Retinal pigment epithelial cell (primary cell): ENCODE measurements around the gene ANGEL2.

ENCODE experiments used
- DNase-seq: peaks from one replicate; pipeline ENCODE4 v3.0.0-alpha.2; 2010; ENCODE audit warnings: low read depth
- H3K4me3 ChIP-seq: 2 replicates; pipeline ENCODE4 v1.5.1; 2011; ENCODE audit warnings: mild to moderate bottlenecking, low read length, control low read depth, moderate library complexity
- TF ChIP-seq, protein P1 (sequence below): conservative IDR thresholded peaks from 2 replicates; pipeline ENCODE4 v1.5.1; 2011; ENCODE audit warnings: low read depth, low read length, control low read depth, inconsistent platforms

ANGEL2 gene

DNA sequence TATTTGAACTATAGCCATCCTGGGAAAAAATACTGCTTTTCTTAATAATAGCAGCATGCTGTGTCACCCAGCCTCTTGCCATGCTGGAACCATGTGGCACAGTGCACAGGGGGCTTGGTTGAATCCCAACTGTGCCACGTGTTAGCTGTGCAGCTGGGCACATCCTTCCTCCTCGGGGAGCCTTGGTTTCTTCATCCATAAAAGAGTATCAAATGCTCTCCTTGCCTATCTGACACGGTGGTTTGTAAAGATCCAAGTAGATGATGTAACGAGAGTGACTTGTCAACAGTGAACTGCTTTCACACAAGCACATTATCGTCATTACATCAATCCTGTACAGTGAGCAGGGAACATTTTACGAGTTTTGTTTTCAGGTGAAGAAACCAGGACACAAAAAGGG, 41.0 kb downstream of the ANGEL2 start:
- no peak overlapping the region for H3K4me3 ChIP-seq
- DNase-seq: no peak
- TF ChIP-seq, protein P1, sequence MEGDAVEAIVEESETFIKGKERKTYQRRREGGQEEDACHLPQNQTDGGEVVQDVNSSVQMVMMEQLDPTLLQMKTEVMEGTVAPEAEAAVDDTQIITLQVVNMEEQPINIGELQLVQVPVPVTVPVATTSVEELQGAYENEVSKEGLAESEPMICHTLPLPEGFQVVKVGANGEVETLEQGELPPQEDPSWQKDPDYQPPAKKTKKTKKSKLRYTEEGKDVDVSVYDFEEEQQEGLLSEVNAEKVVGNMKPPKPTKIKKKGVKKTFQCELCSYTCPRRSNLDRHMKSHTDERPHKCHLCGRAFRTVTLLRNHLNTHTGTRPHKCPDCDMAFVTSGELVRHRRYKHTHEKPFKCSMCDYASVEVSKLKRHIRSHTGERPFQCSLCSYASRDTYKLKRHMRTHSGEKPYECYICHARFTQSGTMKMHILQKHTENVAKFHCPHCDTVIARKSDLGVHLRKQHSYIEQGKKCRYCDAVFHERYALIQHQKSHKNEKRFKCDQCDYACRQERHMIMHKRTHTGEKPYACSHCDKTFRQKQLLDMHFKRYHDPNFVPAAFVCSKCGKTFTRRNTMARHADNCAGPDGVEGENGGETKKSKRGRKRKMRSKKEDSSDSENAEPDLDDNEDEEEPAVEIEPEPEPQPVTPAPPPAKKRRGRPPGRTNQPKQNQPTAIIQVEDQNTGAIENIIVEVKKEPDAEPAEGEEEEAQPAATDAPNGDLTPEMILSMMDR: no peak

DNA sequence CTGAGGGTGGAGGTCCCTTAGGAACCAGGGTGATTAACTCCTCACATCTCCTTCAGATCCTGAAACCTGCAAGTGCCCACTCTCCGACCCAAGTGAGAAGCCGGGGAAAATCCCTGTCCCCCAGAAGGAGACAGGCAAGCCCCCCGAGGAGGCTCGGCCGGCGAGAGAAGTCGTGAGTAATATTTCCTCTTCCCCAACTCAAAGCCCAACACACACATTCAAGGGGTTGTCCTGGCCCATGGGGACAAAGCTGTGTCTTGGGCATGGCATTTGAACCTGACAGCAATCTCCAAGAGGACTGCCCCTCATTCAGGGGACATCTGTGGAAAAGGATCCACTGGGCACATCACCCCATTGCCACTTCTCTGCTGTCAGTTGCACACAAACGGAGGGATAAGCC, 41.8 kb downstream of the ANGEL2 start:
- H3K4me3 ChIP-seq: no peak overlapping the region
- DNase-seq: no peak

DNA sequence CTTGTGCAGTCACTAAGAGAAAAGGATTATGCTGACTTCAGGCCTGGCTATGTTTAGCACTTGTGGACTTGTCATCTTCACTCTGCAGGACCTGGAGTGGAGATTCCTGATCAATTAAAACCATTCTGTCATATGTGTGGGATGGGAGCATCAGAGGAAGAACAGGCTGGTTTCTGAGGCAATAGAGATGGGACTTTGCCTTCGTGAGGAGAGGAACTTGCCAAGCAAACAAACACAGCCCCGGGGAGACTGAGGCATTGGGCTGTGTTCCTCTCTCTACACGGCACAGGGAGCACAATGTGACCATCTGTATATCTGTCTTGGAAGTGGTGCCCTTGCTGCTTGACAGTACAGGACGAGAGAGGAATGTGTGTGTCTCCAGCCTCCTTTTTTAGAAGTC, 42.2 kb downstream of the ANGEL2 start:
- no peak for DNase-seq
- TF ChIP-seq, protein P1: no peak
- H3K4me3 ChIP-seq: no peak overlapping the region

More for the DNA sequence above, 41.8 kb downstream of the ANGEL2 start:
- TF ChIP-seq, protein P1: no peak

DNA sequence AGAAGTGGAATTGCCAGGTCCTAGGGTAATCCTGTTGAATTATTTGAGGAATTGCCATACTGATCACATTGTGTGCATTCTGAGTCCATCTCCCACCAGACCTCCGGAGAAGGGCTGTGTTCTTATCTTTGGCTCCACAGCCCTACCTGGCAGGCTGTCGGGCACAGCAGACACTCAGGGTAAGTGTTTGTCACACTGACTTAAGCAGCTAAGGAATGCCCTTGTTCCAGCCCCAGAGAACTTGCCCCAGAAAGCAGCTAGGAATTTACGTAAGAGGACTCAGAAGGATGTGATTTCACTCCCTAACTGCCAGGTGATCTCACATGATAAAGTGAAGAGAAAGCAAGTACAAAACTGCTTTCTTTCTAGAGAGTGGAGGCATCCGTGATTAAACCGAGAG, 44.4 kb downstream of the ANGEL2 start:
- TF ChIP-seq, protein P1: no peak
- no peak overlapping the region for H3K4me3 ChIP-seq
- DNase-seq: no peak

DNA sequence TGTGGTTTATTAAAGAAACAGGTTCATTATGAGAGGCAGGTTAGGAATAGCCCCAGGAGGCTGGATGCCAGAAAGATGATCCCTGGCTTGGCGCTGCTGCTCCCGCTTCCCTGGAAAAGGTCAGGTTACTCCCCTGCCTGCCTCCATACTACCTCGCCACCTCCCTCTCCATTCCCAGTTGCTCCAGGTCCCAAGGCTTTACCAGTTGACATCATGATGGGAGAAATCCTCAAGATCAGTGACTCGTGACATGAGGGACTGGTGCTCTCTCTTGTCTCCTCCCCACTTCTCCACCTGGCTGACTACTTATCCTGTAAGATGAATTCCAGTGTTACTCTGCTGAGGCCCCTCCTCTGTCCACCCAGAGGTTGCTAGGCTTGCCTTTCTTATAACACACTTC, 45.6 kb downstream of the ANGEL2 start:
- H3K4me3 ChIP-seq: no peak overlapping the region
- TF ChIP-seq, protein P1: no peak
- no peak for DNase-seq

DNA sequence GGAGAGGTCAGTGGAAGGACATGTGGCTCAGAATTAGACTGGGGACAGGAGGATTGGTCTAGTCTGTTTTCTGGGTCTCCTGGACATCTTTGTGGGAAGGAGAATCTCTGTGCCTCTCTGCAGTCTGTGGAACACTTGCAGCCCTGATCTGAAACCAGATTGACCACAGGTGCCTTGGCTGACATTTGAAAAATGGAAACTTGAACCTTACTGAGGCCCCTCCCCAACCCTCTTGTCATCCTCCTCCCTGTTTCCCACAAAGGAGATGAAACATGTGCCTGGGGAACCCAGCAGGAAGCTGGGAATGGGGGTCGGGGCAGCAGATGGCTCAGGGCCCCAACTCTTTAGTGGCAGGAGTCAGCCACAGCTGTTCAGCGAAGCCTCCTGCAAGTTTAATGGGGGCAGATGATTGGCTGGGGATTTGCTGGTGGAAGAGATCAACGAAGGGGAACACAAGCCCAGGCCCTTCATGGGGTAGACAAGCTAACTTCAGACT, 47.3 kb downstream of the ANGEL2 start:
- H3K4me3 ChIP-seq: no peak overlapping the region
- DNase-seq: no peak
- TF ChIP-seq, protein P1: no peak

DNA sequence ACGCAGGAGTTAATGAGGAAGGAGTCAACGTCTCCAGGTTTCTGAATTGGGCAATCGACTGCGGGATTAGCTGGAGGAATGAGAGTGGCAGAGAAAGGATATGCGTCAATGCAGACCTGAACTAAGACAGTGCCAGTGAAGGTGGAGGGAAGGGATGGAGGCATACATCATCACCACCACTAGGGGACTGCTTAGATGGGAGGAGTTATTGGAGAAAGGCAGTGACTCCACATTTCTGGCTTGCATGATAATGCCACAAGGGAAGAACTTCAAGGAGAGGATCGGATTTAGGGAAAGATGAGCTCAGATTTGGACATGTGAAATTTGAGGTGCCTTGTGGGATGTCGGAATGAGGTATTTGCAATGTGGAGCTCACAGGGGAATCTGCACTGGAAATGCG, 47.9 kb downstream of the ANGEL2 start:
- H3K4me3 ChIP-seq: no peak overlapping the region
- DNase-seq: no peak
- TF ChIP-seq, protein P1: peak; percentile 74
